ENCODE measurements around the gene MCF2L. TPM values are rescaled to one million over a fixed set of nuclear protein-coding genes. Genes with fewer than 3 reads are reported as not detected.

MCF2L gene
- total and polyA plus RNA-seq, 9 of the 15 experiments (the other 6 are each of a cell fraction or from before 2014, with no cell fraction given): 0.05 to 0.25 (median 0.18) TPM; not detected in 5

- TF ChIP-seq ZBED1 (IDR thresholded peaks at IDR 0.05): no peak
These were observed 80.5 kb downstream of the MCF2L start (continued) for GRCh38 chr13:113049521-113049941.

DNA sequence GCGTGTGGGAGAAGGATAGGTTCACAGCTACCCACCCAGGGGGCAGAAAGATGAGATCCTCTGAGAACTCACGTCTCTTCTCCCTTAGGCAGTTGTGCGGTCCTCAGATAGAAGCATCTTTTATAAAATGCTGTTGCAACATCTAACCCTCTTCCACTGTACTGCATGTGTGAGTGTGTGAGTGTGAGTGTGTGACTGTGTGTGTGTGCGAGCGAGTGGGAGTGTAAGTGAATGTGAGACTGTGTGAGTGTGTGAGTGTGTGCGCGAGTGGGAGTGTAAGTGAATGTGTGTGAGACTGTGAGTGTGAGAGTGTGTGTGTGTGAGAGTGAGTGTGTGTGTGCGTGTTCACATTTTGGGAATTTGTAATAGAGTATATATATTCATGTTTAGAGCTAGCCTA is 81.0 kb downstream of the MCF2L start:
- Histone ChIP-seq H3K27ac (ENCODE audit: extremely low read depth, low read depth, low read length) (no peak overlapping the region), H3K27me3 (ENCODE audit: control insufficient read depth in 2 of 2, insufficient read depth in 2 of 2, low read length in 2 of 2) (peaks cover 34 to 79% of the 10 kb centered on the region in 2 experiments), H2AFZ (ENCODE audit: low read depth, low read length) (no peak overlapping the region), H3K4me3 (no peak overlapping the region), H3K9me1 (ENCODE audit: control insufficient read depth, insufficient read depth, low read length) (no peaks in the 10 kb centered on the region), H3K36me3 (ENCODE audit: control insufficient read depth, insufficient read depth, low read length) (no peaks in the 10 kb centered on the region), H3K4me1 (replicated peaks in 1 of 2; ENCODE audit: control insufficient read depth in 2 of 2, insufficient read depth in 2 of 2, low read length in 2 of 2) (peaks cover 0 to 9% of the 10 kb centered on the region in 2 experiments; a peak in 2 of 5 replicates), H3K4me2 (ENCODE audit: insufficient read depth, low read length) (no peak overlapping the region), H4K20me1 (replicated peaks; ENCODE audit: control insufficient read depth, insufficient read depth, low read length) (0 out of 2 replicates have a peak, but pooled peaks cover 3% of the 10 kb centered on the region), H3K79me2 (ENCODE audit: control insufficient read depth, insufficient read depth, low read length) (no peaks in the 10 kb centered on the region), H3K9me3 (replicated peaks; ENCODE audit: control insufficient read depth, insufficient read depth, low read depth, low read length) (no peaks in the 10 kb centered on the region), H3K9ac (ENCODE audit: insufficient read depth in 1 of 2, low read depth in 2 of 2, low read length in 2 of 2) (no peak overlapping the region)
- no peak for FAIRE-seq
- intact Hi-C loops (cut with micrococcal nuclease): no loop called here
- no TSS peak for BruUV-seq (replicated peaks)
- CTCF ChIA-PET (ENCODE audit: low intra/inter-chr PET ratio): no interaction called here
- TF ChIP-seq YY1 (IDR thresholded peaks at IDR 0.05; ENCODE audit: borderline replicate concordance in 1 of 3, control insufficient read depth in 1 of 3, extremely low read depth in 1 of 3, insufficient read depth in 3 of 3, insufficient read length in 1 of 3, insufficient replicate concordance in 2 of 3, low read depth in 1 of 3, low read length in 2 of 3) (no peak), OTX1 (CRISPR knock-in tag; IDR thresholded peaks at IDR 0.05) (no peak), ZC3H11A (IDR thresholded peaks at IDR 0.05; ENCODE audit: low read depth, low read length) (no peak), ZNF175 (CRISPR knock-in tag; IDR thresholded peaks at IDR 0.05; ENCODE audit: low read depth) (no peak), LCOR (CRISPR knock-in tag; IDR thresholded peaks at IDR 0.05) (no peak)
- POLR2A ChIA-PET: interaction anchor here (0.7 kb wide), 1 partner anchor 522 kb away, joined by 3 read pairs; no protein-coding TSS in a partner anchor
- in situ Hi-C loops (cut with MboI): no loop called here
- DNase-seq (ENCODE audit: extremely low read depth in 1 of 4, low spot score in 3 of 4): no peak
- WGBS (ENCODE audit: insufficient coverage, low coverage, missing lambda C conversion rate): 18% methylated on average over 8 of the region's 8 CpGs
- no peak for ATAC-seq

Measured in K562 (cell line).